Memory B cell (primary cell): ENCODE measurements around the gene KCNJ1.
A peak's percentile ranks its signal among the peaks of the same experiment; 100 is the strongest.

Source experiments
- ATAC-seq: fragments of 150-1000 bp; cut with Tn5 transposase; 2 replicates; pipeline ENCODE4 v1.10.0; 2021; ENCODE audit warnings: low read depth, mild to moderate bottlenecking, moderate library complexity
- DNase-seq, 2 donors: peaks; one replicate each; pipeline ENCODE4 v3.0.0; 2022; ENCODE audit warnings: low spot score in 2 of 2
- H3K27ac Mint-ChIP-seq: one replicate; pipeline ENCODE4 v1.8.0; 2022; ENCODE audit warnings: mild to moderate bottlenecking, moderate library complexity, mixed read lengths
- H3K27me3 Mint-ChIP-seq: one replicate; pipeline ENCODE4 v1.8.0; 2022; ENCODE audit warnings: mixed read lengths
- H3K36me3 Mint-ChIP-seq: one replicate; pipeline ENCODE4 v1.8.0; 2022; ENCODE audit warnings: mild to moderate bottlenecking, mixed read lengths
- H3K4me1 Mint-ChIP-seq: one replicate; pipeline ENCODE4 v1.8.0; 2022; ENCODE audit warnings: mixed read lengths
- H3K4me3 Mint-ChIP-seq: one replicate; pipeline ENCODE4 v1.8.0; 2022; ENCODE audit warnings: mild to moderate bottlenecking, moderate library complexity, mixed read lengths
- H3K9me3 Mint-ChIP-seq: one replicate; pipeline ENCODE4 v1.8.0; 2022; ENCODE audit warnings: mixed read lengths

The KCNJ1 gene

GRCh38 chr11:128905345-128906184 lies 38.5 kb upstream of the KCNJ1 start:
- DNase-seq (no peak), ATAC-seq (peak; percentile 66)
- Mint-ChIP-seq H3K36me3 (no peaks in the 10 kb centered on the region), H3K27ac (no peak overlapping the region), H3K27me3 (peaks cover 22% of the 10 kb centered on the region), H3K4me3 (peak overlapping the region; percentile 88), H3K9me3 (no peaks in the 10 kb centered on the region), H3K4me1 (peaks cover 19% of the 10 kb centered on the region)

- Mint-ChIP-seq H3K27ac (no peak overlapping the region), H3K4me1 (peaks cover 19% of the 10 kb centered on the region), H3K9me3 (no peaks in the 10 kb centered on the region), H3K27me3 (peaks cover 25% of the 10 kb centered on the region), H3K4me3 (peak overlapping the region; percentile 88), H3K36me3 (no peaks in the 10 kb centered on the region)
- DNase-seq (no peak), ATAC-seq (peak; percentile 50)
Measured at GRCh38 chr11:128904656-128905344, 37.7 kb upstream of the KCNJ1 start.

GRCh38 chr11:128904303-128904655 lies 37.2 kb upstream of the KCNJ1 start:
- peaks cover 27% of the 10 kb centered on the region for H3K27me3 Mint-ChIP-seq

GRCh38 chr11:128903248-128904061 lies 36.4 kb upstream of the KCNJ1 start:
- Mint-ChIP-seq H3K4me1 (peaks cover 23% of the 10 kb centered on the region), H3K9me3 (no peaks in the 10 kb centered on the region), H3K27ac (no peak overlapping the region), H3K4me3 (peak overlapping the region; percentile 48), H3K27me3 (peaks cover 29% of the 10 kb centered on the region), H3K36me3 (no peaks in the 10 kb centered on the region)
- DNase-seq (no peak), ATAC-seq (peak; percentile 25)

More at GRCh38 chr11:128904303-128904655, 37.2 kb upstream of the KCNJ1 start:
- no peaks in the 10 kb centered on the region for H3K36me3 Mint-ChIP-seq
- H3K4me1 Mint-ChIP-seq: peaks cover 19% of the 10 kb centered on the region
- ATAC-seq: no peak
- no peak for DNase-seq
- no peak overlapping the region for H3K27ac Mint-ChIP-seq
- H3K4me3 Mint-ChIP-seq: peak overlapping the region; percentile 88
- H3K9me3 Mint-ChIP-seq: no peaks in the 10 kb centered on the region

- H3K9me3 Mint-ChIP-seq: no peaks in the 10 kb centered on the region
- peaks cover 26% of the 10 kb centered on the region for H3K4me1 Mint-ChIP-seq
- H3K4me3 Mint-ChIP-seq: no peak overlapping the region
- H3K27ac Mint-ChIP-seq: no peak overlapping the region
- H3K36me3 Mint-ChIP-seq: no peaks in the 10 kb centered on the region
- DNase-seq (no peak), ATAC-seq (no peak)
- peaks cover 32% of the 10 kb centered on the region for H3K27me3 Mint-ChIP-seq
Measured at GRCh38 chr11:128902515-128903066, 35.5 kb upstream of the KCNJ1 start.

- Mint-ChIP-seq H3K27ac (no peak overlapping the region), H3K4me1 (peaks cover 26% of the 10 kb centered on the region), H3K36me3 (no peaks in the 10 kb centered on the region), H3K9me3 (no peaks in the 10 kb centered on the region), H3K27me3 (peaks cover 33% of the 10 kb centered on the region), H3K4me3 (no peak overlapping the region)
- ATAC-seq (no peak), DNase-seq (no peak)
Measured at GRCh38 chr11:128901653-128902514, 34.8 kb upstream of the KCNJ1 start.

GRCh38 chr11:128900468-128900867 lies 33.4 kb upstream of the KCNJ1 start:
- no peak for DNase-seq
- no peak overlapping the region for H3K27ac Mint-ChIP-seq
- no peaks in the 10 kb centered on the region for H3K9me3 Mint-ChIP-seq
- H3K4me3 Mint-ChIP-seq: no peak overlapping the region
- no peaks in the 10 kb centered on the region for H3K36me3 Mint-ChIP-seq
- H3K27me3 Mint-ChIP-seq: peaks cover 34% of the 10 kb centered on the region
- no peak for ATAC-seq
- peaks cover 19% of the 10 kb centered on the region for H3K4me1 Mint-ChIP-seq

GRCh38 chr11:128898580-128899344 lies 31.7 kb upstream of the KCNJ1 start:
- Mint-ChIP-seq H3K9me3 (no peaks in the 10 kb centered on the region), H3K36me3 (no peaks in the 10 kb centered on the region), H3K27me3 (peaks cover 33% of the 10 kb centered on the region), H3K4me3 (no peak overlapping the region), H3K27ac (no peak overlapping the region), H3K4me1 (peaks cover 15% of the 10 kb centered on the region)
- ATAC-seq: no peak
- no peak for DNase-seq

GRCh38 chr11:128897826-128898225 lies 30.7 kb upstream of the KCNJ1 start:
- peaks cover 11% of the 10 kb centered on the region for H3K4me1 Mint-ChIP-seq
- DNase-seq: no peak
- H3K9me3 Mint-ChIP-seq: no peaks in the 10 kb centered on the region
- no peak for ATAC-seq
- H3K4me3 Mint-ChIP-seq: no peak overlapping the region
- no peak overlapping the region for H3K27ac Mint-ChIP-seq
- peaks cover 33% of the 10 kb centered on the region for H3K27me3 Mint-ChIP-seq
- no peaks in the 10 kb centered on the region for H3K36me3 Mint-ChIP-seq

- Mint-ChIP-seq H3K4me3 (no peak overlapping the region), H3K9me3 (no peaks in the 10 kb centered on the region), H3K4me1 (peaks cover 11% of the 10 kb centered on the region), H3K27ac (no peak overlapping the region), H3K27me3 (peaks cover 31% of the 10 kb centered on the region), H3K36me3 (no peaks in the 10 kb centered on the region)
- ATAC-seq (no peak), DNase-seq (no peak)
Measured at GRCh38 chr11:128896356-128896755, 29.3 kb upstream of the KCNJ1 start.

- H3K9me3 Mint-ChIP-seq: no peaks in the 10 kb centered on the region
Measured at GRCh38 chr11:128895526-128895925, 28.4 kb upstream of the KCNJ1 start.

GRCh38 chr11:128894685-128895084 lies 27.6 kb upstream of the KCNJ1 start:
- Mint-ChIP-seq H3K4me1 (peaks cover 14% of the 10 kb centered on the region), H3K4me3 (no peak overlapping the region), H3K27ac (no peak overlapping the region), H3K36me3 (no peaks in the 10 kb centered on the region), H3K27me3 (peaks cover 28% of the 10 kb centered on the region), H3K9me3 (no peaks in the 10 kb centered on the region)
- no peak for DNase-seq
- no peak for ATAC-seq

More at GRCh38 chr11:128895526-128895925, 28.4 kb upstream of the KCNJ1 start:
- peaks cover 14% of the 10 kb centered on the region for H3K4me1 Mint-ChIP-seq
- DNase-seq (no peak), ATAC-seq (no peak)
- H3K4me3 Mint-ChIP-seq: no peak overlapping the region
- H3K27ac Mint-ChIP-seq: no peak overlapping the region
- H3K36me3 Mint-ChIP-seq: no peaks in the 10 kb centered on the region
- peaks cover 31% of the 10 kb centered on the region for H3K27me3 Mint-ChIP-seq
